ENCODE data around the gene PPP2R3A.
"Not testable (repeated sequence)": the region's sequence is repeated elsewhere in the genome, so short reads cannot be mapped to it uniquely, and the experiment has no call there.

The PPP2R3A gene, protein sequence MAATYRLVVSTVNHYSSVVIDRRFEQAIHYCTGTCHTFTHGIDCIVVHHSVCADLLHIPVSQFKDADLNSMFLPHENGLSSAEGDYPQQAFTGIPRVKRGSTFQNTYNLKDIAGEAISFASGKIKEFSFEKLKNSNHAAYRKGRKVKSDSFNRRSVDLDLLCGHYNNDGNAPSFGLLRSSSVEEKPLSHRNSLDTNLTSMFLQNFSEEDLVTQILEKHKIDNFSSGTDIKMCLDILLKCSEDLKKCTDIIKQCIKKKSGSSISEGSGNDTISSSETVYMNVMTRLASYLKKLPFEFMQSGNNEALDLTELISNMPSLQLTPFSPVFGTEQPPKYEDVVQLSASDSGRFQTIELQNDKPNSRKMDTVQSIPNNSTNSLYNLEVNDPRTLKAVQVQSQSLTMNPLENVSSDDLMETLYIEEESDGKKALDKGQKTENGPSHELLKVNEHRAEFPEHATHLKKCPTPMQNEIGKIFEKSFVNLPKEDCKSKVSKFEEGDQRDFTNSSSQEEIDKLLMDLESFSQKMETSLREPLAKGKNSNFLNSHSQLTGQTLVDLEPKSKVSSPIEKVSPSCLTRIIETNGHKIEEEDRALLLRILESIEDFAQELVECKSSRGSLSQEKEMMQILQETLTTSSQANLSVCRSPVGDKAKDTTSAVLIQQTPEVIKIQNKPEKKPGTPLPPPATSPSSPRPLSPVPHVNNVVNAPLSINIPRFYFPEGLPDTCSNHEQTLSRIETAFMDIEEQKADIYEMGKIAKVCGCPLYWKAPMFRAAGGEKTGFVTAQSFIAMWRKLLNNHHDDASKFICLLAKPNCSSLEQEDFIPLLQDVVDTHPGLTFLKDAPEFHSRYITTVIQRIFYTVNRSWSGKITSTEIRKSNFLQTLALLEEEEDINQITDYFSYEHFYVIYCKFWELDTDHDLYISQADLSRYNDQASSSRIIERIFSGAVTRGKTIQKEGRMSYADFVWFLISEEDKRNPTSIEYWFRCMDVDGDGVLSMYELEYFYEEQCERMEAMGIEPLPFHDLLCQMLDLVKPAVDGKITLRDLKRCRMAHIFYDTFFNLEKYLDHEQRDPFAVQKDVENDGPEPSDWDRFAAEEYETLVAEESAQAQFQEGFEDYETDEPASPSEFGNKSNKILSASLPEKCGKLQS (N-terminal part only)

DNA sequence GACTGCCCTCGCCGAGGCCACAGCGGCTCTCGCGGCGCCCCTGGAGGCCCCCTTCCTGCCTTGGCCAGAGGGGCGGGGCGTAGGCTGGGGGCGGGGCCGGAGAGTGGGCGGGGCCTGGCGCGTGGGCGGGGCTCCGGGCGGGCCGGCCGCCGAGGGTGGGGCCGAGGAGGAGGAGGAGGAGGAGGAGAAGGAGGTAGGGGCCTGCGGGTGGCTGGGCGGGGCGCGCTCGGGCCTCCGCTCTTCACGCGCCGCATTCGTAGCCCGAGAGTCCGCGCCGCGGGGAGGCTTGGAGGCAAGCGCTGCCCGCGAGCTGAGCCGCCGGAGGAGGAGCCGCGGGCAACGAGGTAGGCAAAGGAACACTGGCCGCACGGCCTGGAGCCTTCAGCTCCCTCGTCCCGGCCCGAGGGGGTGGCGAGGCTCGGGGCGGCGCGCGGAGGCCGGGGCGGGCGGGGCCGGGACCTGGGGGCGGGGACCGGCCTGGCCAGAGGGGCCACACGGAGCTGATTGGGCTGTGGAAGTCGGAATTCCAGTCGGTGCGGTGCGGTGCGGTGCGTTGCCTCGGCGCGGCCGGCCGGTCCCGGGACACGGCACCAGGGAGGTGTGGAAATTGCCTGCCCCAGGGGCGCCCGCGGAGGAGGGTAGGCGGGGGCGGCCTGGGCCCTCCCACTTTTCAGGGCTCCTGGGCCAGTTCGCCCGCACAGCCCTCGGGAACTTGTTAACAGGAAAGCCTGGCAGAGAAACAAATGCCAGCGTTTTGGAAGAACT is at the start of gene PPP2R3A:
TSS of gene PPP2R3A (plus strand) at position 223 of the 765 bp plus-strand sequence. CDS start 35,771 bp downstream, outside the sequence.
- DNase-seq (ENCODE audit: low read depth in 2 of 2) = peak; percentile 34 to 44

DNA sequence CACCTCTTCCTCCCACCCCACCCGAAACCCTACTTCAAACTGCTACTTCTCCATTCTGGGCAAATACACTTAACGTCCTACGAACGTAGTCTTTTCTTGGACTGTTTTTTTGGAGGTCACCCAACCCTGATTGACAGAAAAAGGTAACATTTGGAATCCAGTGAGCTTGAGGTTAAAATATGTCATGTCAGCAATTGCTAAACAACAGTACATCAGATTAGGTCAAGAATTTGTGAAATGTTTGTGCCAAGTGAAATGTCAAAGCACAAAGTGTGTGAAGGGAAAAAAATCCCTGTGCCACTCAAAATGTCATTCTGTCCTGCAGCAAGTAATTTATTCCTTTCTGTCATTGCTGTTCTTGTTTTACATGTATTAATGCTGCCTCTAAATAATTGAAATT is 49.2 kb upstream of the PPP2R3A start:
- DNase-seq (ENCODE audit: low read depth in 2 of 2) = no peak

DNA sequence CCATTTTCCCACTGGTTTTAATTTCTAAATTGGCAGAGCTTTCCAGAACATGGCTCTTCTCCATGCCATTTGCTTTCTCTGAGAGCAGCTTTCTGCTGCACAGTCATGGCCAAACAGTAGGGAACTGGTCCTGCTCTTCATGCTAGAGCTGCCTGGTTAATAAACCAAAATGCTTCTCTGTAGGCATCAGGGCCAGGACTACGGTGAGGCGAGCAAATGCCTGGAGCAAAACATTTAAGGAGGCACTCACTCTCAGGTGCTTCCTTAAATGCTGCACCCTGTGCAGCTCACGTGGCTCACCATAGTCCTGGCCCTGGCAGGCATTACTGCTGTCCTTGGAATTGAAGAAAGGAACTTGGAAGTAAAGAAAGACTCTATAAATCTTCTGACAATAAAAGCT is 48.5 kb upstream of the PPP2R3A start:
- DNase-seq (ENCODE audit: low read depth in 2 of 2) = no peak

DNA sequence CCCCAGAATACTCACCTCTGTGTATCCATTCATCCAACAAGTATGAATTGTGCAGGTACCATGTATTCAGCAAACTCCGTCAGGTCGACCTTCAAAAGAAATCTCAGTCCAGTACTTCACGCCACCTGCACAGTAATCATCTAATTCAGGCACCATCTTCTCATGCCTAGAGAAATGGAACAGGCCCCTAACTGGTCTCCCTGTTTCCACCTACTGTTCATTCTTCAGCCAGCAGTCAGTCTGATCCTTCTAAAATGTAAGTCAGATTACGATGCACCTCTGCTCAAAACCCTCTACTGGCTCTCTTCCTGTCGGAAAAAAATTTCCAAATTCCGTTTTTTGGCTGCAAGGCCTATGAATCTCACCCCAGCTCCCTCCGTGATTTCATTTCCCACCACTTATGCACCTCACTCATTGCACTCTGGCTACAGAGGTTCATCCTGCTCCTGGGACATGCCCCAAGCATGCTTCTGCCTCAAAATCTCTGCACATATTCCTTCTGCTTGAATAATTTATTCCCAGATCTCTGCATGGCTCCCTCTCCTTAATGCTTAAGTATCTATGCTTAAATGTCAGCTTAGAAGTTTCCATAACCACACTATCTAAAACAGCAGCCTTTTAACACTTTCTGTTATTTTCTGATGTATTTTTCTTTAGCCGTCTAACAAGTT is 47.5 kb upstream of the PPP2R3A start:
- no peak for DNase-seq (ENCODE audit: low read depth in 2 of 2)

DNA sequence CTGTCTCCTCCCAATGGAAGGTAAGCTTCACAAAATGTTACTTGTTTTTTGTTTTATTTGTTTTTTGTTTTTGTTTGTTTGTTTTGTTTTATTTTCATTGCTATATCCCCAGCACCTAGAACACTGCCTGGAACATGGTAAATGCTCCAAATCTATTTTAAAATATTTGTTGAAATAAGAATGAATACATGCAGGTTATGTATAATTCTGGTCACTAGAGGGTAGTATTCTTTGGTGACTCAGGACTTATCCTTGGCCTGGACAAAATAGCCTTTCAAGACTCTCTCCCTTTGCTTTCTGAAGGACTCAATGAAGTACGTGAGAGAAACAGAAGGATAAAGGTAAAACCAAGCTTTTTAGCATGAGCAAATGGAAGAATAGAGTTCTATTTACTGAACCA is 46.9 kb upstream of the PPP2R3A start:
- no peak for DNase-seq (ENCODE audit: low read depth in 2 of 2)

DNA sequence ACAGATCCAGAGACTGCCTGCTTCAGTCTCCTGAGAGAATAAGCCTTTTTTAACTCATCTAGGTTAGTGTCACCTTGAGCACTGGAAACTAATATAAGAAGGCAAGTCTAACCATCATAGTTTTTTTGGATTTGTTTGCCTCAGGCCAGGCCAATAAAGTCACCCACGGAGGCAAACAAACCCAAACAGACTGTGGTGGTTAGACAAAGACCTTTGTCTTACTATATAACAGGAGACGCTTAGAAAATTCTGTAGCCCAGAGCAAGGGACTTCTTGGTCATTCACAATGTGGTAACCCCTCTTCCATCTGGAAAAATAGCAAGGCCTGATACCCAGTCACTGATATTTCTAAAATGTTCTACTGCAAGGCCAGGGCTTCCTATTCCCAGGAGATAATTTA is 45.3 kb upstream of the PPP2R3A start:
- no peak for DNase-seq (ENCODE audit: low read depth in 2 of 2)

DNA sequence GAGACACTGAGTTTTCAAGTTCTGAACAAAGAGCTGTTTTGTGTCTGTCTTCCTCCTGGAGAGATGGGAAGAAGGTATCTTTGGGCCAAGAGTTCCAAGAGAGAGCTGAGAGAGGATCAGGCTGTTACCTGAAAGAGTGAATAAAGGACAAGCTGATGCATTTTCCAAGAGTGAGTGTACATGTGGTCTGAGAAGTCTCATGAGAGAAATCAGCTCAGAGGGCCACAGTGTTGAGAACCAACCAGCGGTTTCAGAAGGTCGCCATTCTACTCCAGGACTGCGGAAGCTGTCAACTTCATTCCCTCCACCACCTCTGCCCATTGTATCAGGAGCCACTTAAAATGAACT is 42.7 kb upstream of the PPP2R3A start:
- no peak for DNase-seq (ENCODE audit: low read depth in 2 of 2)

DNA sequence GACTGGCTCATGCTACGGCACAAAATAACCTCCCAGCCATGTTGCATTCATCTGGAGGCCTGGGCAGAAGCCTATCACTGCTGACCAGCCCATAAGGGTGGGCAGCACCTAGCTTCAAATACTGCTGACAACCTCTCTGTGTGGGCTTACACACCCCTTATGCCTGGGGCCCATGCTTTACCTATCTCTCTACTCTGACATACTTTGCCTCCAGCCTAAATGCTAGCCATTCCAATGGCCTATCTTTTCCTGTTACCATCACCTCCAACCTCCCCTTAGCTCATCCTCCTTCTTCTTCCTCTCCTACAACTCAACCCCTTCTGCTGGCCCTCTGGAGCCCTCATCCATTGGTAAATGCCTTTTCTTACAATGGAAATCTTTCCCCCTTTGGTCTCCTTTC is 41.0 kb upstream of the PPP2R3A start:
- DNase-seq (ENCODE audit: low read depth in 2 of 2) = no peak

DNA sequence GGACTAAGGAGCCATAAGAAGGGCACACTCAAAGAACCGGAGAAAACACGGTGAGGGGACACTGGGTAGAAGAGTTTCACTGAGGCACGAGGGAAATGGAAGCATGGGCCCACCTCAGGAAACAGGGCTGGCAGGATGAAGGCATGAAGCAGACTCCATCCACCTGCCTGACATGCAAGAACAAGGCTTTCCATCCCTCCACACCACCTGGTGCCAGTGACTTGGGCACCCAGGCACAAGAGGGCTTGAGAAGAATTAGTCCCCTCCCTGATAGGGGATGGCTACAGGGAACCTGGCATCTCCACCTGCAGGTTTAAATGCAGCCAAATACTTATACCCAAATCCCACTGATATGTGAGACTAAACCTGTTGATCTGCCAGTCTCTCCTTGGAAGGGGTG is 38.9 kb upstream of the PPP2R3A start:
- no peak for DNase-seq (ENCODE audit: low read depth in 2 of 2)

DNA sequence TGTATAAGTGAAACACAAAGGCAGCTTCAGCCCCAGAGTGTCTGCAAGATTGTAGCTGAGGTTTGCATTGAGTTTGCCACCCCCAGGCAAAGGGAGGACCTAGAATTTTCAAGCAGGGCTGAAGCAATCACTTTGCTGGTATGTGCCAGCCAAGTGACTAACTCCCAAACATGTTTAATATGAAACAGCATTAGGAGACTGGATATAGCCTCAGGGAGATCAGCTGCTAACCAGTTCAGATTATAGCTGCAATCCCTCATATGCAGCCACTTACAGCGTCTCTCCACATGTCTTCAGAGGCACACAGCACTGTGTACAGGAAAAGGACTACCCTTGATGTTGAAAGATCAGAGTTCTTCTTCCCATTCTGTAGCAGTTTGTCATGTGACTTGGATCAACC is 38.4 kb upstream of the PPP2R3A start:
- no peak for DNase-seq (ENCODE audit: low read depth in 2 of 2)

DNA sequence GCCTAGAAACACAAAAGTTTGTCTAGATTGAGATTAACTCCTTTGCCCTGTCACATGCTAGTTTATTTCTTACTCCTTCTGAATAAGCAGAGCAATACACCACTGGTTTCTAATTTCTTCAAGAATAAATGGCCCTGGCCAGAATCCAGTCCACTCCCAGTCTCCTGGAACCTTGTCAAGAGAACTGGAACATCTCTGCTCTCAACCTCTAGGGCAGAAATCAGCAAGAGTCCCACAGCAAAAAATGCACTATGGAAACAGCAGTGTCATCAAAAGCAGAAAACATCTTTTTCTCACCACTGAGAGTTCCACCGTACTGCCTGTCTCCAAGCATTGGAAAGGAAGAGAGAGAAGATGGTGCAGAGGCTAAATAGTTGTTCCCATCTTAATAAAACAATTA is 35.9 kb upstream of the PPP2R3A start:
- DNase-seq (ENCODE audit: low read depth in 2 of 2) = no peak

DNA sequence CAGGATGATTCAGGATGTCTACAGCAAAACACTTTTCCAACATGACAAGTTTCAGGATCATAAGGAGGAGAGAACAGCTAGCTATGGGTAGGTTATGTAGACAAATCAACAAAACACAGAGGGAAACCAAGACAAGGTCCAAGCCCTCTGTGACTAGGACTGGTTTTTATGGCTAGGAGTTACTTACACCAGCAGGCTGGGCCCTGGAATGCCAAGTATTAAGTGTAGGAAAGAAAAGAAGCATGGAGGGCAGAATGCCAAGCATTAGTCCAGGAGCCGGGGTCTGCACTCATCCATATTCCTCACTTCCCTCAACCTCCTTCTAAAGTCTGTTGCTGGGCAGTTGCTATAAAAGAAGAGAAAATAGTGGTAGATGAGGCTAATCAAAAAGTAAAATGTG is 35.3 kb upstream of the PPP2R3A start:
- no peak for DNase-seq (ENCODE audit: low read depth in 2 of 2)

DNA sequence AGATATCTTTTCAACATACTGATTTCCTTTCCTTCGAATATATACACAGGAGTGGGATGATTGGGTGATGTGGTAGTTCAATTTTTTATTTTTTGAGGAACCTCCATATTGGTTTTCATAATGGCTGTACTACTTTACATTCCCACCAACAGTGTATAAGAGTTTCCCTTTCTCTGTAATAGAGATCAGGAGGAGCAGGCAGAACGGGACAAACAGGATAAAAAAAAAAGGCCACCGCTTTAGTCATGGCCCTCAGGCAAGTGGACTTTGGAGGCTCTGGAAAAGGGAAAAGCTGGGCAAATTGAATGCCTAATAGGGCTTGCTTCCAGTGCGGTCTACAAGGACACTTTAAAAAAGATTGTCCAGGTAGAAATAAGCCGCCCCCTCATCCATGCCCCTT is 30.4 kb upstream of the PPP2R3A start:
- DNase-seq (ENCODE audit: low read depth in 2 of 2) = not testable (repeated sequence)

DNA sequence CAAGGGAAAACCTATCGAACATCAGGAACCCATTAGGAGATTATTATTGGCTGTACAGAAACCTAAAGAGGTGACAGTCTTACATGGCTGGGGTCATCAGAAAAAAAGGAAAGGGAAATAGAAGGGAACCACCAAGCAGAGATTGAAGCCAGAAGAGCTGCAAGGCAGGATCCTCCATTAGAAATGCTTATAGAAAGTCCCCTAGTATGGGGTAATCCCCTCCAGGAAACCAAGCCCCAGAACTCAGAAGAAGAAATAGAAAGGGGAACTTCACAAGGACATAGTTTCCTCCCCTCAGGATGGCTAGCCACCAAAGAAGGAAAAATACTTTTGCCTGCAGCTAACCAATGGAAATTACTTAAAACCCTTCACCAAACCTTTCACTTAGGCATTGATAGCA is 27.8 kb upstream of the PPP2R3A start:
- not testable (repeated sequence) for DNase-seq (ENCODE audit: low read depth in 2 of 2)

DNA sequence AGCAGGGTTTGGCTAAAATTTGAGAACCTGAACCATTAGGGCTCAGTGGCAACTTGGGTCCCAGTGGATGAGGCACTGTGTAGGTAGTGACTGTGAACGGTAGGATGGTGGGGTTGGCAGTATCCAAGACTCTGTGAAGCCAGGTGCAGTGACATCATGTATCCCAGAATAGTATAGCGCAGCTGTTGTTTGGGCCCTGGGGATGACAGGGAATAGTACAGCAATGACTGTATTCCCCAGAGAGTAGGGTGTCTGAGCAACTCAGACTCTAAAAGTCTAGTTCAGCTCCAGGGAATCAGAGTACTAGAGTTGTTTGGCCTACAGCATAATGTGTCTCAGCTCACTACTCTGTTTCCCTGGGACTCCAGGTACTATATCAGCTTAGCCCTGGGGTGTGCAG is 20.7 kb upstream of the PPP2R3A start:
- no peak for DNase-seq (ENCODE audit: low read depth in 2 of 2)

DNA sequence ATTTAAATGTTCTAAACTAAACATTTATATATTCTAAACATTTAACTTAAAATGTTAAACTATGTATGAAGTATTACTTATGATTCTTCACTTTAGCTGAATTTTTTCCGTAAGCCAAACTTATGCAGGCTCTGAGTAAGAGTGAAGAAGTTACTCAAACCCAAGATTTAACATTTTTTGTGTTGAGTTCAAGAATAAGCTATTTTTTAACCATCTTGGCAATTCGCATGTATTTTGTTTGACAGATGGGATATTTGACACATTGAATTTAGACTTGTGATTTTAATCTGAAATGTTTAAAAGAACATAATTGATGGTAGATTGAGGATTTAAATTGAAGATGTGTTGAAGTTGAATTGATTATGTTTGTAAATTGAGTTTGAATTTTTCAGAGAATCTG is 14.6 kb upstream of the PPP2R3A start:
- no peak for DNase-seq (ENCODE audit: low read depth in 2 of 2)

DNA sequence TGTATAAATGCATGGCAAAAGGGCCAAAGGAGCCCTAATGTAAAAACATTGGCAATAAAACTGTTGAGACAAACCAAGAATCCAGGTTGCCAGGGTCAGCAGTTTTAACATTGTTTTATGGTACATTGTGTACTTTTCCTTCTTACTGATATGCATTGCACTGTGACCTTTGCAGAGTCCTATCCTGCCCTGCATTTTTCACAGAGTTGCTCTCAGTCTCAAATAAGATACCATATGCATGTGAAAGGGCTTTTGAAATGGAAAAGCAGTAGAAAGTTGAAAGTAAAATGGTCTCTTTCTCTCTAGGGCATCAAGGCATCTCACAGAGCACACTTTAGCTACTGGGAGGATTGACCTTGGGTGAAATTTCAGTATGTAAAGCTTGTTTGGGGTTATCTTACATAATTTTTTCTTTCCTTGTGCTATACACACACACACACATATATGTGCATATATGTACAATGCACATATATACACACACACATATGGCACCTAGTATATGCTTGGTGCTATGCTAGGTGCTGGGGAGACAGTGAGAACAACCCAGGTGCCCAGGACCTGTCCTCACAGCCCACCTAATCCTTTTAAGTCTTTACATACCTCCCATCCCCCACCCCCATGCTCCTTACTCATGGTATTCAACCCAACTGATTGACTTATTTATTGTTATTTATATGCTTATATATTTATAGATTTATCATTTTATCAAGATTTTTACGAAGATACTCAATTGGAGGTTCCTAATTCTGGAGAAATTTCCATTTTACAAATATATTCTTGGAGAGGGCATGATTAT is 1.2 kb upstream of the PPP2R3A start:
- no peak for DNase-seq (ENCODE audit: low read depth in 2 of 2)

DNA sequence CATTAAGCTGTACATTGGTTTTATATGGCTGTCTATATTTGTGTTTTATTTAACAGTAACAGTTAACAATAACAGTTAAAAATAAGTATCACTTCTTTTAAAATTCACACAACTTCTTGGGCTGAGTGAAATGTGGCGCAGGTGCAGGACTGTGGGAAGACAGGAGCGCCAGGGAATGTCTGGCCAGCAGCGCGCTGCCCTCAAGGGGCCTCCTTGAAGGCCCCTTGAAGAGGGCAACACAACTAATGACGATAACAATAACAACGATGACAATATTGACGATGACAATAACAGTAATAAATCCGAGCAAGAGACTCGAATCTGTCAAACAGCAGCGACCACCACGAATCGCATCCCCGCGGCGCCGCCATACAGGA is 411 bp upstream of the PPP2R3A start:
- no peak for DNase-seq (ENCODE audit: low read depth in 2 of 2)

DNA sequence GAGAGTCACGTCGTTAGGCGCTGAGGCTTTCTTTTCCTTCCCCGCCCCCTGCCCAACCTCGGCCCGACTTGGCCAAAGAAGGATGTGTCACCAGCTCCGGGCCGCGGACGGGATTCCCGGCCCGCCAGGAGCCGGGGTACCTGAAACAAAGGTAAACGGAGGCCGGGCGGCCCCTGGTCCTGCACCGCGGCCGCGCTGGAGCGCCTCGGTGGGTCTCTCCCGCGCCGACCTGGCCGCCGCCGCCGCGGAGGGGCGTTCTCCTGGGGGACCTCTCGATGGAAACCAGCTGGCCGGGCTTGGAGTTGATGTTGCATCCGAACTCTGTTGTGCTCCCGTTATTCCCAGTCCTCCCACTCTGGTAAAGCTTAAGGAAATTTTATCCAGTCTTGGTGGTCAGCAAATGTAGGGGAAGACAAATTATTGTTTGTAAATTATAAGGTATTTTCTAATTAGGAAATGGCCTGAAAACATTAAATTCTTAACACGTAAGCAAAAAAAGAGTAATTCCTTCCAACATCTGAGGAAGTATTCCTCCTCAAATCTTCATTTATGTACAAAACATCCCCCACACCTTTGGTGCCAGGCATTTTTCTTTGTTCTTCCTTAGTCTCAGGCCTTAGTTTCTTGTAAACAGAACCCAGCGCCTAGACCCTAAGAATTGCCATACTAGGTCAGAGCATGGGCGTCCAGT is 888 bp downstream of the PPP2R3A start:
- no peak for DNase-seq (ENCODE audit: low read depth in 2 of 2)

DNA sequence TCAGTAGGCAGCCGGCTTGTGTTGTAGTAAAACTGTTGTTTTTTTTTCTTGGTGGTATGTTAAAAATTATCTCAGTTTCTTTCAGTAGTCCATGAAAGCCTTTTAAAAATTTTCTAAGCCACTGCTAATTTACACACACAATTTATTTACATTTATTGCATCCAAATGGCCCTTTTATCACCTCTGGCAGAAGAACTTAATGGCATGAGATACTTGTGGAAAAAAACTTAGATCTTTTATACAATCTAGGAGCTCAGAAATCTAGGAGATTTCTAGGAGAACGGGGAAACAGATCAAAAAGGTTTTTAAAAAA is 1.4 kb downstream of the PPP2R3A start:
- DNase-seq (ENCODE audit: low read depth in 2 of 2) = no peak
